Liver (tissue), 9 donors: Measurements from ENCODE around the gene EPHB2. TPM values are rescaled to one million over a fixed set of nuclear protein-coding genes. Genes with fewer than 3 reads are reported as not detected.

Experiments
- DNase-seq: peaks from one replicate; pipeline ENCODE4 v3.0.0-alpha.2; 2017; ENCODE audit warnings: low spot score
- H3K27ac ChIP-seq, 2 donors: one replicate each; pipeline ENCODE4 v1.7.0; 2013; ENCODE audit warnings: inconsistent platforms in 2 of 2, low read length in 2 of 2, control low read depth in 1 of 2, low read depth in 1 of 2, mild to moderate bottlenecking in 1 of 2
- H3K27me3 ChIP-seq, 4 donors: one replicate each; pipeline versions ENCODE4 v1.6.1 to v1.7.0; 2013; ENCODE audit warnings: low read length in 3 of 4, inconsistent platforms in 1 of 4, mild to moderate bottlenecking in 1 of 4, moderate library complexity in 1 of 4; ENCODE audit not compliant: control insufficient read depth in 4 of 4, insufficient read depth in 4 of 4
- H3K36me3 ChIP-seq, 4 donors: one replicate each; pipeline versions ENCODE4 v1.6.1 to v1.7.0; 2013; ENCODE audit warnings: low read length in 3 of 4, mild to moderate bottlenecking in 3 of 4, low read depth in 1 of 4, moderate library complexity in 1 of 4; ENCODE audit not compliant: control insufficient read depth in 4 of 4, insufficient read depth in 3 of 4
- H3K4me1 ChIP-seq, 4 donors: one replicate each; pipeline versions ENCODE4 v1.6.1 to v1.7.0; 2013; ENCODE audit warnings: low read length in 3 of 4, mild to moderate bottlenecking in 3 of 4, moderate library complexity in 1 of 4; ENCODE audit not compliant: control insufficient read depth in 4 of 4, insufficient read depth in 4 of 4
- H3K4me3 ChIP-seq, 3 donors: one replicate each; pipeline versions ENCODE4 v1.6.1 to v1.7.0; 2013; ENCODE audit warnings: low read length in 3 of 3, control low read depth in 1 of 3, low read depth in 1 of 3, mild to moderate bottlenecking in 1 of 3
- H3K9ac ChIP-seq, 2 donors: one replicate each; pipeline ENCODE4 v1.7.0; 2013; ENCODE audit warnings: low read length in 2 of 2, mild to moderate bottlenecking in 2 of 2, moderate library complexity in 2 of 2, control low read depth in 1 of 2, low read depth in 1 of 2
- H3K9me3 ChIP-seq, 4 donors: one replicate each; pipeline versions ENCODE4 v1.6.1 to v1.7.0; 2013; ENCODE audit warnings: low read length in 3 of 4; ENCODE audit not compliant: control insufficient read depth in 4 of 4
- ATF3 ChIP-seq: IDR thresholded peaks from 2 replicates; pipeline ENCODE4 v1.6.1; 2016; ENCODE audit warnings: antibody characterized with exemption
- CTCF ChIP-seq: fragments of 150-350 bp; IDR thresholded peaks from 2 replicates; pipeline ENCODE4 v1.5.1; 2017; ENCODE audit warnings: improper control_type of control experiment, low read depth, low read length; ENCODE audit not compliant: missing input control
- EGR1 ChIP-seq, 2 donors: IDR thresholded peaks; 2 replicates each; pipeline ENCODE4 v1.6.1; 2016 to 2018; ENCODE audit warnings: antibody characterized with exemption in 2 of 2, low read depth in 2 of 2
- FOXA1 ChIP-seq: IDR thresholded peaks from 2 replicates; pipeline ENCODE4 v1.6.1; 2016; ENCODE audit warnings: antibody characterized with exemption
- FOXA2 ChIP-seq: IDR thresholded peaks from 2 replicates; pipeline ENCODE4 v1.6.1; 2016; ENCODE audit warnings: antibody characterized with exemption
- GABPA ChIP-seq, 2 donors: IDR thresholded peaks in 1 of 2; conservative IDR thresholded peaks in 1 of 2; 2 replicates each; pipeline ENCODE4 v1.6.1; 2016; ENCODE audit warnings: antibody characterized with exemption in 2 of 2, mild to moderate bottlenecking in 1 of 2, moderate library complexity in 1 of 2
- HNF4A ChIP-seq, 2 donors: conservative IDR thresholded peaks; 2 replicates each; pipeline ENCODE4 v1.6.1; 2016; ENCODE audit warnings: antibody characterized with exemption in 2 of 2, mild to moderate bottlenecking in 2 of 2
- HNF4G ChIP-seq: IDR thresholded peaks from 2 replicates; pipeline ENCODE4 v1.6.1; 2016; ENCODE audit warnings: antibody characterized with exemption
- JUND ChIP-seq, 2 donors: IDR thresholded peaks; 2 replicates each; pipeline ENCODE4 v1.6.1; 2016; ENCODE audit warnings: antibody characterized with exemption in 2 of 2
- MAX ChIP-seq: IDR thresholded peaks from 2 replicates; pipeline ENCODE4 v1.6.1; 2016; ENCODE audit warnings: antibody characterized with exemption
- NR2F2 ChIP-seq: IDR thresholded peaks from 2 replicates; pipeline ENCODE4 v1.6.1; 2016; ENCODE audit warnings: antibody characterized with exemption
- RAD21 ChIP-seq, 2 donors: IDR thresholded peaks; 2 replicates each; pipeline ENCODE4 v1.6.1; 2016; ENCODE audit warnings: antibody characterized with exemption in 2 of 2, mild to moderate bottlenecking in 2 of 2
- REST ChIP-seq: IDR thresholded peaks from 2 replicates; pipeline ENCODE4 v1.6.1; 2016; ENCODE audit warnings: antibody characterized with exemption, mild to moderate bottlenecking
- RXRA ChIP-seq, 2 donors: IDR thresholded peaks; 2 replicates each; pipeline ENCODE4 v1.6.1; 2017 to 2018; ENCODE audit warnings: antibody characterized with exemption in 2 of 2, mild to moderate bottlenecking in 1 of 2
- SP1 ChIP-seq: IDR thresholded peaks from 2 replicates; pipeline ENCODE4 v1.6.1; 2018; ENCODE audit warnings: antibody characterized with exemption, mild to moderate bottlenecking
- TAF1 ChIP-seq: conservative IDR thresholded peaks from 2 replicates; pipeline ENCODE4 v1.6.1; 2016; ENCODE audit warnings: antibody characterized with exemption, mild to moderate bottlenecking
- YY1 ChIP-seq: IDR thresholded peaks from 2 replicates; pipeline ENCODE4 v1.6.1; 2016; ENCODE audit warnings: antibody characterized with exemption, mild to moderate bottlenecking
- ZBTB33 ChIP-seq: IDR thresholded peaks from 2 replicates; pipeline ENCODE4 v1.6.1; 2016; ENCODE audit warnings: antibody characterized with exemption
- WGBS: extraction: QIAGEN DNeasy Blood & Tissue Kit; methylation state at CpG from one replicate; pipeline ENCODE4 v1.1.7; 2013; 5-methylcytosine and 5-hydroxymethylcytosine counted together
- polyA plus RNA-seq, 2 donors: library from polyadenylated mRNA; stranded (reverse) in 1 of 2; unstranded in 1 of 2; fragments of 200-250 nt in 1 of 2; fragments of >200 nt in 1 of 2; fragmentation: Nextera tagmentation in 1 of 2; extraction: Ambion mirVana in 1 of 2; gene quantifications; one replicate each; pipeline versions ENCODE4 v1.2.1 to v1.2.3, GENCODE V29; 2013 to 2015
- total RNA-seq, 2 donors: library from RNA; depleted of rRNA; stranded (reverse); fragments of >200 nt; gene quantifications; one replicate each; pipeline ENCODE4 v1.2.3, GENCODE V29; 2014
- donor health status: healthy.
- donor health status: healthy.
- donor health status: healthy.
- donor health status: healthy.
- donor health status: healthy.

Gene EPHB2
- total and polyA plus RNA-seq, 4 donors, result 0.07 to 1.0 (median 0.38) TPM

- 92% methylated on average over 5 of the region's 5 CpGs for WGBS
- H3K4me3 ChIP-seq, result no peak overlapping the region
- peaks cover 0 to 2% (median 0%) of the 10 kb centered on the region in 4 donors for H3K4me1 ChIP-seq
- no peak for DNase-seq
- no peak overlapping the region for H3K27ac ChIP-seq
- no peaks in the 10 kb centered on the region for H3K36me3 ChIP-seq
- H3K27me3 ChIP-seq, result no peaks in the 10 kb centered on the region
- no peak overlapping the region for H3K9ac ChIP-seq
- TF ChIP-seq NR2F2 (no peak), HNF4A (conservative IDR thresholded peaks at IDR 0.05) (no peak), EGR1 (IDR thresholded peaks at IDR 0.05; ENCODE audit: low read depth in 2 of 2) (no peak), REST (no peak), RXRA (IDR thresholded peaks at IDR 0.05) (no peak), GABPA (IDR thresholded peaks at IDR 0.05 in 1 of 2, conservative IDR thresholded peaks at IDR 0.05 in 1 of 2) (no peak), TAF1 (no peak), ATF3 (no peak), ZBTB33 (no peak), MAX (no peak), FOXA2 (no peak), SP1 (no peak), CTCF (no peak), HNF4G (no peak), JUND (IDR thresholded peaks at IDR 0.05) (no peak), RAD21 (IDR thresholded peaks at IDR 0.05) (no peak), YY1 (no peak)
- no peaks in the 10 kb centered on the region for H3K9me3 ChIP-seq
Measured at GRCh38 chr1:22803833-22804232, 93.2 kb downstream of the EPHB2 start.

- H3K4me1 ChIP-seq, result peaks cover 0 to 2% (median 0%) of the 10 kb centered on the region in 4 donors
- no peaks in the 10 kb centered on the region for H3K9me3 ChIP-seq
- no peak overlapping the region for H3K9ac ChIP-seq
- no peaks in the 10 kb centered on the region for H3K36me3 ChIP-seq
- no peaks in the 10 kb centered on the region for H3K27me3 ChIP-seq
- DNase-seq, result no peak
- H3K27ac ChIP-seq, result no peak overlapping the region
- TF ChIP-seq SP1, result no peak
- no peak for TF ChIP-seq ATF3
- TF ChIP-seq CTCF, result no peak
- TF ChIP-seq TAF1, result no peak
- TF ChIP-seq FOXA2, result no peak
- no peak for TF ChIP-seq JUND (IDR thresholded peaks at IDR 0.05)
- no peak for TF ChIP-seq GABPA (IDR thresholded peaks at IDR 0.05 in 1 of 2, conservative IDR thresholded peaks at IDR 0.05 in 1 of 2)
- no peak for TF ChIP-seq RAD21 (IDR thresholded peaks at IDR 0.05)
- no peak for TF ChIP-seq FOXA1
- 86% methylated on average over 6 of the region's 6 CpGs for WGBS
- no peak overlapping the region for H3K4me3 ChIP-seq
Measured at GRCh38 chr1:22804406-22804805, 93.8 kb downstream of the EPHB2 start.
